GM12878 (cell line): ENCODE data around the gene PTPN5. TPM values are rescaled to one million over a fixed set of nuclear protein-coding genes. Genes with fewer than 3 reads are reported as not detected.
A peak's percentile ranks its signal among the peaks of the same experiment; 100 is the strongest.

Experiments used
- ATAC-seq: fragments of 200-7000 bp; cut with Tn5 transposase; 3 replicates; pipeline ENCODE4 v1.9.1; 2020; ENCODE audit warnings: mild to moderate bottlenecking, moderate library complexity
- BruUV-seq: library from RNA; stranded (reverse); fragments of 400-500 nt; replicated peaks from 2 replicates; lab custom pipeline; 2021; lab: Mats Ljungman, UMichigan
- CTCF ChIA-PET: fragments of 300-600 bp; sonication (Branson Sonifier 250); formaldehyde crosslinking; extraction: SDS; loops from one replicate; lab custom pipeline; 2021; ENCODE audit warnings: inconsistent platforms; lab: Yijun Ruan, JAX
- POLR2A ChIA-PET: fragments of 350-600 bp; formaldehyde crosslinking; extraction: SDS; loops from one replicate; lab custom pipeline; 2021; ENCODE audit warnings: inconsistent platforms; lab: Charles Lee
- RAD21 ChIA-PET: fragments of 300-600 bp; sonication (Branson Sonifier 250); formaldehyde crosslinking; loops from one replicate; lab custom pipeline; 2023; ENCODE audit warnings: antibody characterized with exemption; ENCODE audit not compliant: unreplicated experiment; lab: Charles Lee
- SMC1A ChIA-PET: fragments of 300-600 bp; sonication (Branson Sonifier 250); formaldehyde crosslinking; loops from one replicate; lab custom pipeline; 2023; ENCODE audit not compliant: unreplicated experiment, uncharacterized antibody; lab: Charles Lee
- DNase-seq: peaks from one replicate; pipeline ENCODE4 v3.0.0-alpha.2; 2011; ENCODE audit warnings: low read depth, low spot score
- FAIRE-seq: peaks from 3 replicates; lab custom pipeline; 2011; peaks lifted over from hg19 to GRCh38; lab: Jason Lieb, UNC
- H2AFZ ChIP-seq: 2 replicates; pipeline ENCODE4 v1.6.0; 2011; ENCODE audit warnings: low read depth, low read length, control low read depth; ENCODE audit not compliant: control insufficient read depth
- H3K27ac ChIP-seq: 2 replicates; pipeline ENCODE4 v1.5.1; 2011; ENCODE audit warnings: control low read depth; ENCODE audit not compliant: control insufficient read depth, insufficient read depth
- H3K27me3 ChIP-seq, 2 experiments: replicated peaks in 1 of 2; 2 replicates each; pipeline versions ENCODE4 v1.6.0 to v1.6.1; 2011; ENCODE audit warnings: low read length in 1 of 2; ENCODE audit not compliant: control insufficient read depth in 2 of 2, insufficient read depth in 2 of 2
- H3K36me3 ChIP-seq, 2 experiments: 2 replicates each; pipeline ENCODE4 v1.5.1; 2011; ENCODE audit warnings: low read length in 1 of 2; ENCODE audit not compliant: control insufficient read depth in 2 of 2, insufficient read depth in 2 of 2
- H3K4me1 ChIP-seq: 2 replicates; pipeline ENCODE4 v1.6.1; 2011; ENCODE audit warnings: mild to moderate bottlenecking, low read length, moderate library complexity, mixed read lengths; ENCODE audit not compliant: control insufficient read depth, insufficient read depth
- H3K4me2 ChIP-seq: 2 replicates; pipeline ENCODE4 v1.6.0; 2011; ENCODE audit warnings: control low read depth; ENCODE audit not compliant: control insufficient read depth, insufficient read depth
- H3K4me3 ChIP-seq: fragments of 200-600 bp; sonication (generic); 2 replicates; pipeline ENCODE4 v1.5.1; 2016
- H3K79me2 ChIP-seq: 2 replicates; pipeline ENCODE4 v1.6.0; 2011; ENCODE audit warnings: low read length; ENCODE audit not compliant: control insufficient read depth, insufficient read depth
- H3K9ac ChIP-seq: 2 replicates; pipeline ENCODE4 v1.8.0; 2011; ENCODE audit warnings: low read length, control low read depth, mixed read lengths; ENCODE audit not compliant: control insufficient read depth, insufficient read depth
- H3K9me3 ChIP-seq: replicated peaks from 3 replicates; pipeline ENCODE4 v1.5.1; 2011; ENCODE audit warnings: mild to moderate bottlenecking, low read length; ENCODE audit not compliant: control insufficient read depth, insufficient read depth
- H4K20me1 ChIP-seq: 2 replicates; pipeline ENCODE4 v1.6.0; 2011; ENCODE audit not compliant: control insufficient read depth, insufficient read depth
- ATF7 ChIP-seq: fragments of 450-650 bp; IDR thresholded peaks from 2 replicates; pipeline ENCODE4 v1.6.1; 2016; ENCODE audit warnings: low read depth, mild to moderate bottlenecking
- BMI1 ChIP-seq: fragments of 450-650 bp; IDR thresholded peaks from 2 replicates; pipeline ENCODE4 v1.6.1; 2016; ENCODE audit warnings: mild to moderate bottlenecking, moderate library complexity, borderline replicate concordance
- CHD2 ChIP-seq: IDR thresholded peaks from 2 replicates; pipeline ENCODE4 v1.6.1; 2011; ENCODE audit warnings: low read depth, low read length, improper control_type of control experiment, borderline replicate concordance
- DPF2 ChIP-seq: fragments of 450-650 bp; IDR thresholded peaks from 2 replicates; pipeline ENCODE4 v1.6.1; 2017; ENCODE audit warnings: mild to moderate bottlenecking
- E2F8 ChIP-seq: fragments of 450-650 bp; IDR thresholded peaks from 2 replicates; pipeline ENCODE4 v1.6.1; 2018; ENCODE audit warnings: mild to moderate bottlenecking, low read depth, moderate library complexity; ENCODE audit not compliant: partially characterized antibody
- GATAD2B ChIP-seq: fragments of 450-650 bp; conservative IDR thresholded peaks from 2 replicates; pipeline ENCODE4 v1.6.1; 2017; ENCODE audit warnings: low read depth, mild to moderate bottlenecking, moderate library complexity
- HCFC1 ChIP-seq: fragments of 150-350 bp; IDR thresholded peaks from 2 replicates; pipeline ENCODE4 v1.6.1; 2014; ENCODE audit warnings: low read length
- IKZF2 ChIP-seq, 2 experiments: fragments of 450-650 bp; IDR thresholded peaks; 2 replicates each; pipeline ENCODE4 v1.6.1; 2017; ENCODE audit warnings: mild to moderate bottlenecking in 2 of 2, moderate library complexity in 2 of 2
- MEF2B ChIP-seq: fragments of 450-650 bp; IDR thresholded peaks from 2 replicates; pipeline ENCODE4 v1.6.1; 2018; ENCODE audit warnings: mild to moderate bottlenecking, moderate library complexity; ENCODE audit not compliant: partially characterized antibody, poor library complexity, severe bottlenecking
- MTA2 ChIP-seq: fragments of 450-650 bp; IDR thresholded peaks from 2 replicates; pipeline ENCODE4 v1.6.1; 2016; ENCODE audit warnings: low read depth, mild to moderate bottlenecking, moderate library complexity
- MYC ChIP-seq: IDR thresholded peaks from 2 replicates; pipeline ENCODE4 v1.6.1; 2011; ENCODE audit warnings: mild to moderate bottlenecking, low read length, moderate library complexity, inconsistent platforms; ENCODE audit not compliant: insufficient read depth, insufficient replicate concordance, insufficient read length, severe bottlenecking
- RFX5 ChIP-seq: IDR thresholded peaks from 2 replicates; pipeline ENCODE4 v1.6.1; 2011; ENCODE audit warnings: low read depth, low read length, improper control_type of control experiment
- RUNX3 ChIP-seq: IDR thresholded peaks from 2 replicates; pipeline ENCODE4 v1.6.1; 2012; ENCODE audit warnings: low read length, inconsistent platforms
- SIX5 ChIP-seq: IDR thresholded peaks from 2 replicates; pipeline ENCODE4 v1.6.1; 2011; ENCODE audit warnings: mild to moderate bottlenecking, low read depth, low read length, moderate library complexity; ENCODE audit not compliant: severe bottlenecking
- SKIL ChIP-seq: fragments of 450-650 bp; IDR thresholded peaks from 2 replicates; pipeline ENCODE4 v1.6.1; 2017; ENCODE audit warnings: mild to moderate bottlenecking, low read depth, inconsistent platforms; ENCODE audit not compliant: poor library complexity, severe bottlenecking
- SPI1 ChIP-seq: IDR thresholded peaks from 2 replicates; pipeline ENCODE4 v1.6.1; 2011; ENCODE audit warnings: low read depth, mild to moderate bottlenecking, low read length, moderate library complexity, borderline replicate concordance; ENCODE audit not compliant: insufficient read depth
- STAT3 ChIP-seq: IDR thresholded peaks from 2 replicates; pipeline ENCODE4 v1.6.1; 2011; ENCODE audit warnings: low read depth, low read length, improper control_type of control experiment
- ZNF207 ChIP-seq: fragments of 450-650 bp; IDR thresholded peaks from 2 replicates; pipeline ENCODE4 v1.6.1; 2014; ENCODE audit warnings: antibody characterized with exemption, mild to moderate bottlenecking, borderline replicate concordance
- ZNF217 ChIP-seq: fragments of 450-650 bp; IDR thresholded peaks from 2 replicates; pipeline ENCODE4 v1.6.1; 2017; ENCODE audit warnings: antibody characterized with exemption, mild to moderate bottlenecking
- ZNF622 ChIP-seq: fragments of 450-650 bp; IDR thresholded peaks from 2 replicates; pipeline ENCODE4 v1.6.1; 2017; ENCODE audit warnings: mild to moderate bottlenecking, inconsistent platforms
- ZSCAN29 ChIP-seq: fragments of 450-650 bp; IDR thresholded peaks from 2 replicates; pipeline ENCODE4 v1.6.1; 2017; ENCODE audit warnings: mild to moderate bottlenecking, moderate library complexity
- WGBS: methylation state at CpG from one replicate; pipeline ENCODE4 v1.1.6; 2016; ENCODE audit warnings: low lambda C conversion rate; ENCODE audit not compliant: insufficient replicate concordance, insufficient coverage; ENCODE audit errors: missing lambda C conversion rate; 5-methylcytosine and 5-hydroxymethylcytosine counted together
- in situ Hi-C: fragments of 300-500 bp; cut with MboI; formaldehyde crosslinking; loops from 9 replicates; pipeline ENCODE4 v1.14.3; 2018; ENCODE audit warnings: mixed read lengths
- intact Hi-C: fragments of 100-400 bp; cut with micrococcal nuclease; formaldehyde crosslinking; loops from one replicate; pipeline ENCODE4 v1.14.2; 2022; ENCODE audit not compliant: unreplicated experiment
- polyA plus RNA-seq, 11 experiments: library from polyadenylated mRNA; depleted of rRNA in 4 of 11; unstranded in 6 of 11; stranded (reverse) in 5 of 11; fragments of >200 nt; fragmentation: Nextera tagmentation in 4 of 11; fragmentation: Illumina TruSeq in 1 of 11; extraction: Ambion mirVana in 4 of 11; extraction: Trizol in 1 of 11; gene quantifications; 1 replicate in 1 of 11; 2 replicates in 10 of 11; pipeline versions ENCODE4 v1.2.1 to v1.2.3, GENCODE V29; 2011 to 2016; ENCODE audit warnings: inconsistent platforms in 2 of 11, missing spikeins in 2 of 11, low read depth in 1 of 11
- total RNA-seq, 4 experiments: library from RNA; depleted of rRNA in 3 of 4; stranded (reverse); fragments of >200 nt in 3 of 4; fragmentation: Illumina TruSeq in 1 of 4; extraction: Trizol in 1 of 4; gene quantifications; 2 replicates each; pipeline versions ENCODE4 v1.2.1 to v1.2.3, GENCODE V29; 2013 to 2021

Gene PTPN5
- total and polyA plus RNA-seq, 10 of the 15 experiments (the other 5 are each of a cell fraction or from before 2014, with no cell fraction given): 0.04 to 0.06 (median 0.05) TPM; not detected in 7

GRCh38 chr11:18768472-18768901 lies 23.1 kb downstream of the PTPN5 start:
- Histone ChIP-seq H3K9me3 (no peaks in the 10 kb centered on the region; the same call in 2 of the 3 replicates), H3K27me3 (no peaks in the 10 kb centered on the region), H3K4me1 (peaks cover 38% of the 10 kb centered on the region), H4K20me1 (no peaks in the 10 kb centered on the region), H3K27ac (peak overlapping the region; percentile 35), H3K79me2 (no peaks in the 10 kb centered on the region), H2AFZ (no peak overlapping the region), H3K36me3 (no peaks in the 10 kb centered on the region), H3K4me2 (peak overlapping the region; percentile 86), H3K4me3 (no peak overlapping the region), H3K9ac (no peak overlapping the region)
- intact Hi-C loops: loop anchor here (5.0 kb wide), 1 partner anchor 241 kb away; the partner anchor contains the start of gene TSG101
- in situ Hi-C loops: no loop called here
- 10% methylated on average over 4 of the region's 4 CpGs for WGBS
- BruUV-seq: no TSS peak
- DNase-seq: peak; percentile 77
- SMC1A ChIA-PET: interaction anchor here (0.8 to 4.8 kb wide), 17 partner anchors 10 to 228 kb away, joined by 3 to 44 read pairs (median 4); partner anchors contain the start of gene SPTY2D1
- RAD21 ChIA-PET: interaction anchor here (0.7 to 3.0 kb wide), 20 partner anchors 10 to 524 kb away, joined by 3 to 17 read pairs (median 4); partner anchors contain the start of genes SPTY2D1, TSG101 and UEVLD
- ATAC-seq: peak; percentile 80
- peak; percentile 84 for FAIRE-seq
- POLR2A ChIA-PET: interaction anchor here (0.6 to 1.4 kb wide), 8 partner anchors 38 to 500 kb away, joined by 3 to 4 read pairs (median 3); partner anchors contain the start of genes HPS5, LDHA and TSG101
- CTCF ChIA-PET: interaction anchor here (0.6 to 24.2 kb wide), 13 partner anchors 10 to 524 kb away, joined by 3 to 494 read pairs (median 6); partner anchors contain the start of gene IGSF22
- TF ChIP-seq RFX5 (no peak), ZNF622 (no peak), MYC (no peak), SIX5 (no peak), ATF7 (peak; percentile 81), ZSCAN29 (0 out of 2 replicates have a peak, but pooled peaks have one; percentile 30), MEF2B (peak; percentile 95), ZNF207 (no peak), DPF2 (peak; percentile 97), MTA2 (peak; percentile 91), ZNF217 (peak; percentile 90), E2F8 (no peak), IKZF2 (IDR thresholded peaks at IDR 0.05) (peak; percentile 99), SPI1 (peak; percentile 62; the same call in 1 of the 2 replicates), GATAD2B (peak; percentile 98), RUNX3 (peak; percentile 66), BMI1 (peak; percentile 72; the same call in 1 of the 2 replicates), STAT3 (peak; percentile 68; the same call in 1 of the 2 replicates), CHD2 (peak; percentile 76; the same call in 1 of the 2 replicates), HCFC1 (no peak), SKIL (peak; percentile 82)
